ENCODE results near the gene TMEM151A. TPM values are rescaled to one million over a fixed set of nuclear protein-coding genes. Genes with fewer than 3 reads are reported as not detected.
"Not testable (repeated sequence)": the region's sequence is repeated elsewhere in the genome, so short reads cannot be mapped to it uniquely, and the experiment has no call there.

The TMEM151A gene
- polyA plus RNA-seq, 3 donors from 2014 or later: not detected

DNA sequence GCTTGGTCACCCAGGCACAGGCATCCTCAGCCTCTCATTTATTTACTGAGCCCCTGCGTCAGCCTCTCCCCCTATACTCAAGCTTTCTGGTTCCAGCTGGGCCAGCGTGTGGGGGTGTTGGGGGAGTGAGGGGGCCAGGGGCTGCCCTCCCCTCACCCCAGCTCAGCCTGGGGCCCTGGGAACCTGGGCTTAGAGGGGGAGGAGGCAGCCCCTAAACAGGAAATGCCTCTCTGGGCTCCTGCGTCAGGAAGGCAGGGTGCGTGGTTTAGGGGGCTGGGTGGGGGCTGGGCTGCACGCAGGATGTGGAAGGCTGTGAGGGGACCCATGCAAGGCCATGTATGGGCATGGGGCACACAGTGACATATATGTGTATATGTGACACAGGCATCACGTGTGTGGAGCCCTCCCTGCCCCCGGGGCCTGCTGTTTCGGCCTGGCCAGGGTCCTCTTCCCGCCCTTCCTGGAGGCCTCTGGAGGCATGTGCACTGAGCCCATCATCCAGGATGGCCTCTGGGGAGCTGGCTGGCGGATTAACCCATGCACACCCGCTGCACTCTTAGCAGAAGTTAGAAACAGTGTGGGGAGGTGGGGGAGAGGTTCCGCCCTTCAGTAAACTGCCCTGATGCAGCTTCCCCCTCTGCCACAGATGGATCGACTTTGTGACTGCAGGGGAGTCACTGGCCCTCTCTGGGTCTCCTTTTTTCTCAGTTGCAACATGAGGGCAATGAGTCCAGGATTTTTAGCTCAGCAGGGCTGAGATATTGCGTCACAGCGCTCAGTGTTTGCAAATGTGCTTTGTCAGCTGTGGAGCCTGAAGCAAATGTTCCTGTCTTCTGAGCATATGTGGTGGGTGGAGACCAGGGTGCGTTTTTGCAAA lies 26.3 kb downstream of the TMEM151A start:
- no peaks in the 10 kb centered on the region for H3K36me3 Mint-ChIP-seq
- peak; percentile 57 to 65 (median 60) for DNase-seq
- H3K4me1 Mint-ChIP-seq: peaks cover 5 to 27% of the 10 kb centered on the region in 2 donors
- H3K9me3 Mint-ChIP-seq: peaks cover 0 to 5% (median 2%) of the 10 kb centered on the region in 6 donors
- peak overlapping the region in 2 of 5 donors; percentile 29 to 58 for H3K4me3 Mint-ChIP-seq
- peak overlapping the region in 5 of 6 donors; percentile 56 to 91 (median 62) for H3K27ac Mint-ChIP-seq
- H3K27me3 Mint-ChIP-seq (ENCODE audit: low read depth in 3 of 3): peaks cover 7 to 20% (median 12%) of the 10 kb centered on the region in 3 donors

GRCh38 chr11:66318600-66318970 lies 26.9 kb downstream of the TMEM151A start:
- no peaks in the 10 kb centered on the region for H3K36me3 Mint-ChIP-seq
- no peak for DNase-seq
- peak overlapping the region in 1 of 5 donors; percentile 46 for H3K4me3 Mint-ChIP-seq
- H3K4me1 Mint-ChIP-seq: peaks cover 5 to 27% of the 10 kb centered on the region in 2 donors
- peak overlapping the region in 5 of 6 donors; percentile 7 to 84 (median 56) for H3K27ac Mint-ChIP-seq
- H3K27me3 Mint-ChIP-seq (ENCODE audit: low read depth in 3 of 3): peaks cover 7 to 20% (median 12%) of the 10 kb centered on the region in 3 donors
- peaks cover 0 to 5% (median 2%) of the 10 kb centered on the region in 6 donors for H3K9me3 Mint-ChIP-seq

GRCh38 chr11:66320289-66320688 lies 28.6 kb downstream of the TMEM151A start:
- Mint-ChIP-seq H3K4me1 (peaks cover 5 to 22% of the 10 kb centered on the region in 2 donors), H3K27ac (peak overlapping the region in 3 of 6 donors; percentile 32 to 53 (median 42)), H3K4me3 (peak overlapping the region in 1 of 5 donors; percentile 2), H3K27me3 (ENCODE audit: low read depth in 3 of 3) (peaks cover 10 to 14% (median 12%) of the 10 kb centered on the region in 3 donors)
- not testable (repeated sequence) for H3K36me3 Mint-ChIP-seq, DNase-seq, H3K9me3 Mint-ChIP-seq

- not testable (repeated sequence) for H3K9me3 Mint-ChIP-seq, DNase-seq, H3K27ac Mint-ChIP-seq, H3K4me3 Mint-ChIP-seq, H3K36me3 Mint-ChIP-seq
- H3K27me3 Mint-ChIP-seq (ENCODE audit: low read depth in 3 of 3): peaks cover 8 to 12% (median 11%) of the 10 kb centered on the region in 3 donors
- peaks cover 5 to 21% of the 10 kb centered on the region in 2 donors for H3K4me1 Mint-ChIP-seq
Measured at GRCh38 chr11:66320748-66321147, 29.1 kb downstream of the TMEM151A start.

- Mint-ChIP-seq H3K36me3 (no peaks in the 10 kb centered on the region), H3K4me1 (peaks cover 5 to 27% of the 10 kb centered on the region in 2 donors), H3K4me3 (no peak overlapping the region), H3K27ac (peak overlapping the region in 1 of 6 donors; percentile 30), H3K27me3 (ENCODE audit: low read depth in 3 of 3) (peaks cover 8 to 9% (median 9%) of the 10 kb centered on the region in 3 donors), H3K9me3 (peaks cover 0 to 5% (median 2%) of the 10 kb centered on the region in 6 donors)
- DNase-seq: no peak
Measured at GRCh38 chr11:66321606-66322005, 29.9 kb downstream of the TMEM151A start.

DNA sequence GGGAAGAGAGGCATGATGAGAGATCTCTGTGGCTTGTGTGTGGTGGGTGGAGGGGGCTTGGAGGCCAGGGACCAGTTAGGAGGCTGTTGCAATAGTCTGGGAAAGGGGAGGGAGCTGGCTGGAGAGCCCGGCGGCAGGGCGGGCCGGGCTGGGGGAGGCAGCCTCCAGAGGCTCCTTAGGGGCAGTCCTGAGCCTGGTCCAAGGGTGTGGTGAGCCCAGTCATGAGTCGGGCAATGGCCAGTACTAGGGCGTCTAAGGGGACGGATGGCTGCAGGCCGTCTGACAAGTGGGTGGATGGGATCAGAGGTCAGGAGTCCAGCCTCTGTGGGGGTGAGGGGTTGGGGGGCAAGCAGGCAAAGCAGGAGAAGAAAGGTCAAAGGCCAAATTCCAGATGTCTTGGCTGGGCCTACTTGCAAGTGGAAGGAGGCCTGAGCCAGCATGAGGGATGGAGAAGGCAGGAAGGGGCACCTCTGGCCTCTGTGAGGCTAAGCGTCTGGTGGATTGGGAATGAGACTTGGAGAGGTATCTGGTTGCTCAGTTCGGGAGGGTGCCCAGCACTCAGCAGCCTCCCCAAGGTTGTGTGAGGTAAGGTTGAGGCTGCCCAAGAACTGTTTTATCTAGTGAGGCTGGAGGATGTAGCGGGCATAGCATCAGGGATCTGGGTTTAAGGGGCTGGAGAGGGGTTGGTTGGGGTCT lies 31.2 kb downstream of the TMEM151A start:
- H3K9me3 Mint-ChIP-seq: peaks cover 0 to 5% (median 2%) of the 10 kb centered on the region in 6 donors

DNA sequence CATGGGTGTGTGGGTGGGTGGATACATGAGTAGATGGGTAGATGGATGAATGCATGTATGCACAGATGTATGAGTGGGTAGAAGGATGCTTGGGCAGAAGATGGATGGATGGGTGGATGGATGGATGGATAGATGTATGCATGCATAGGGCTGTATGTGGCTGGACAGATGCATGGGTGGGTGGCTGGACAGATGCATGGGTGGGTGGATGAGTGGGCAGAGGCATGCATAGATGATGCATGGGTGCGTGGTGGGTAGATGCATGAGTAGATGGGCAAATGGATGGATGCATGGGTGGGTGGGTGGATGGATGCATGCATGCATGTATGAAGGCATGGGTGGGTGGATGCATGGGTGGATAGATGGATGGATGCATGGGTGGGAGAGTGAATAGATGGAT lies 32.0 kb downstream of the TMEM151A start:
- no peak for DNase-seq
- Mint-ChIP-seq H3K4me1 (peaks cover 17 to 29% of the 10 kb centered on the region in 2 donors), H3K4me3 (no peak overlapping the region), H3K9me3 (peaks cover 0 to 5% (median 2%) of the 10 kb centered on the region in 6 donors), H3K27me3 (ENCODE audit: low read depth in 3 of 3) (peaks cover 1 to 18% (median 12%) of the 10 kb centered on the region in 3 donors), H3K27ac (no peak overlapping the region), H3K36me3 (no peaks in the 10 kb centered on the region)

More for the DNA sequence above, 31.2 kb downstream of the TMEM151A start:
- H3K4me3 Mint-ChIP-seq: no peak overlapping the region
- peaks cover 5 to 10% (median 10%) of the 10 kb centered on the region in 3 donors for H3K27me3 Mint-ChIP-seq (ENCODE audit: low read depth in 3 of 3)
- DNase-seq: no peak
- peak overlapping the region in 1 of 6 donors; percentile 30 for H3K27ac Mint-ChIP-seq
- H3K4me1 Mint-ChIP-seq: peaks cover 9 to 29% of the 10 kb centered on the region in 2 donors
- no peaks in the 10 kb centered on the region for H3K36me3 Mint-ChIP-seq

DNA sequence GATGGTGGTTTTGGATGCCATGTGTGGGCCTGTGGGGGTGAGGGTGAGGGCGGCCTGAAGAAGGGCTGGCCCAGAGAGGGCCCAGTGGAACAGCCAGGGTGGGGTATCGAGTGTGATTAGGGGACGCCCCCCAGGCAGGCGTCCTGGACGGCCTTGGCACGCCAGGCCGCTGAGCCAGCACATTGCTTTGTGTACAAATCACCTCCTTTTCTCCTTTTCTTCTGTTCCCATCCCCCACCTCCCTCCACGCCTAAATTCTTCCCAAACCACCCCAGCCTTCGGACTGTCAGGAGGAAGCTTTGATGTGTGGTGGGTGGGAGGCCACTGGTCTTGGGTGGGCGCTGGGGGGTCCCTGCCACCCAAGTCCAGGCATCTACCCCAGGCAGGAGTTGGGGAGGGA lies 33.0 kb downstream of the TMEM151A start:
- no peak for DNase-seq
- Mint-ChIP-seq H3K27me3 (ENCODE audit: low read depth in 3 of 3) (peaks cover 0 to 17% (median 6%) of the 10 kb centered on the region in 3 donors), H3K4me3 (no peak overlapping the region), H3K9me3 (peaks cover 0 to 5% (median 2%) of the 10 kb centered on the region in 6 donors), H3K27ac (peak overlapping the region in 3 of 6 donors; percentile 12 to 21 (median 19)), H3K36me3 (no peaks in the 10 kb centered on the region), H3K4me1 (peaks cover 22 to 34% of the 10 kb centered on the region in 2 donors)

DNA sequence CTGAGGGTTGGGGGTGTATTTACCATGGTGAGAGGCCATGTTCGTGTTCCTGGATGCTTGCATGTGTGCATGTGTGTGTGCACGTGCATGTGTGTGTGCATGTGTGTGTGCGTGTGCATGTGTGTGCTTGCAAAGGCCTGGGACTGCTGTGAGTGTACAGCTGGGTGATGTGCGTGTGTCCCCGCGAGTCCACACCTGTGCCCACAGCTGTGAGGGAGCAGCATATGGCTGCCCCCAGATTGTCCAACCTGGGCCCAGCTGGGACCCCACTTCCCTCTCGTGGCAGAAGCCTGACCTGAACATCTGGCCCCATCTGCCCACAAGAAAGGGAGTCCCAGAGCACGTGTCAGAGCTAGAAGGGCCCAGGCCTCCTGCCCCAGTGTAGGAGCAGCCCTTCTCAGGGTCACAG lies 33.6 kb downstream of the TMEM151A start:
- Mint-ChIP-seq H3K36me3 (no peaks in the 10 kb centered on the region), H3K4me1 (peaks cover 22 to 36% of the 10 kb centered on the region in 2 donors), H3K27me3 (ENCODE audit: low read depth in 3 of 3) (peaks cover 0 to 18% (median 6%) of the 10 kb centered on the region in 3 donors), H3K9me3 (peaks cover 0 to 2% (median under 1%) of the 10 kb centered on the region in 6 donors), H3K4me3 (no peak overlapping the region), H3K27ac (peak overlapping the region in 2 of 6 donors; percentile 62 to 69)
- DNase-seq: no peak

DNA sequence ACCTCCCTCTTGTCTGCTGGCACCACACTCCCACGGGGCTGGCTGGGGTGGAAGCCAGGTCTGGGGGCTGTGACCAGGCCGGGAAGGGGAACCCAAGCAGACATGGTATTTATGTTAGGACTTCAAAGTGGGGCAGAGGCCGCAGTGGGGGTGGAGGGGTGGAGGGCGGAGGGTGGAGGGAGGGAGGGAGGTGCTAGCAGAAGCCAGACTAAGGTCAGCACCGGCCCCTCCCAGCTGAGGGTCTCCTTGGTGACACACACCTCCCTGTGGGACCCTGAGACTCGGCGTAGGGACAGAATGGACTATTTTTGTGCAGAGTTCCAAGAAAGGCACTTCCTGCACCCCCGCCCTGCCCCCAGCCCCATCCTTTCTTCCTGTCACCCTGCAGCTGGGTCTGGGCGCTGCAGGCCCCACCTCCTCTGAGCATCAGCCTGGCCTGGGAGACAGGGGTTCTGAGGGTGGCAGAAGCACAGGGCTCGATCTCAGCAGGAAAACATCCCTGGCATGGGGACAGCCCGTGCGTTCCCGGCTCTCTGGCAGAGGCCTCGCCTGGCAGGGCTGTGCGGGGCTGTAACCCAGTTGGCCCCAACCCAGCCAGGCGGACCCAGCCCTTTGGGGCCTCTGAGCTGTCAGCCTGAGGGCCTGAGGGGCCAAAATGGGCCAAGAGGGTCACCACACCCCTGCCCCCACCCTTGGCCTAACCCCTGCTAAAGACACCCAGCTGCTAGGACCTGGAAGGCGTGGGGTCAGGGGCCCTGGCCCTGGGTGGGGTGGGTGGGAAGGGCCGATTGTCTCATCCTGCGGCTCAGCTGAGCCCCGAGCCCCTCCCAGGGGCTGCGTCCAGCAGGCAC lies 34.8 kb downstream of the TMEM151A start:
- peaks cover 22 to 39% of the 10 kb centered on the region in 2 donors for H3K4me1 Mint-ChIP-seq
- H3K27me3 Mint-ChIP-seq (ENCODE audit: low read depth in 3 of 3): peaks cover 0 to 18% (median 6%) of the 10 kb centered on the region in 3 donors
- H3K36me3 Mint-ChIP-seq: no peaks in the 10 kb centered on the region
- H3K9me3 Mint-ChIP-seq: no peaks in the 10 kb centered on the region
- no peak overlapping the region for H3K4me3 Mint-ChIP-seq
- peak overlapping the region in 3 of 6 donors; percentile 5 to 69 (median 34) for H3K27ac Mint-ChIP-seq
- DNase-seq: no peak

DNA sequence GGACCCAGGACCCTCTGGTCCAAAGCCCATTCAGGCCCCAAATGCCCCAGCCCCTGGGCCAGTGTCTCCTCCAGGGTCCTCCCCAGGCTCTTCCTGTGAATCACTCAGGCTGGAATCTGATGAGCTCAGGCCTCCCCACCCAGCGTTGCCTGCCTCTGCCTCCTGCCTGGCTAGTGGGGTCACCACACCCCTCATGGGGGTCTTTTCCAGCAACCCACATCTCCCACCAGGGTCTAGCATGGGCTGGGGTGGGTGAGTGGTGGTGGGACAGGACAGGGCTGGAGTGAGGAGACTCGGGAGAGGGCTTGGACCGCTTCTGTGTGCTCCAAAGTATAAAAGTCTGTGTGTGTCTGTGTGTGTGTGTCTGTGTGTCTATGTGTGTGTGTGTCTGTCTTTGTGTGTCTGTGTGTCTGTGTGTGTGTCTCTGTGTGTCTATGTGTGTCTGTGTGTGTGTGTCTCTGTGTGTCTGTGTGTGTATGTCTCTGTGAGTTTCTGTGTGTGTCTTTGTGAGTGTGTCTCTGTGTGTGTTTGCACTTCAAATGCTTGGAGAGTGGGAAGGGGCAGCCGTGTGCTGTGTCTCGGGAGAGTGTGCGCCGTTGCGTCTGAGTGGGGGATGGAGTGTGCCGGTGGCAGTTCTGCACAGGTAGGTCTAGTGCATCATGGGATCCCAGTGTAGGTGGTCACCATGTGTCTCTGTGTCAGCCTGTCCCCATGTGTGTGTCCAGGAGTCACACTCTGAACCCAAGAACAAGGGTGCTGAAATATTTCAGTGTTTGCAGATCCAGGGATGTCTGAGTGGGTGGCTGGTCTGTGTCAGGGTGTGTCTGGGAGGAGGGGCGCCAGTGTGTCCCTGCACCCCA lies 35.7 kb downstream of the TMEM151A start:
- Mint-ChIP-seq H3K4me3 (peak overlapping the region; percentile 18 to 62 (median 58)), H3K36me3 (no peaks in the 10 kb centered on the region), H3K9me3 (no peaks in the 10 kb centered on the region), H3K27me3 (ENCODE audit: low read depth in 3 of 3) (peaks cover 0 to 21% (median 6%) of the 10 kb centered on the region in 3 donors), H3K27ac (peak overlapping the region; percentile 67 to 96 (median 83)), H3K4me1 (peaks cover 22 to 39% of the 10 kb centered on the region in 2 donors)
- DNase-seq: no peak

- H3K4me1 Mint-ChIP-seq: peaks cover 22 to 39% of the 10 kb centered on the region in 2 donors
- peaks cover 0 to 24% (median 6%) of the 10 kb centered on the region in 3 donors for H3K27me3 Mint-ChIP-seq (ENCODE audit: low read depth in 3 of 3)
- H3K27ac Mint-ChIP-seq: peak overlapping the region; percentile 67 to 96 (median 83)
- H3K9me3 Mint-ChIP-seq: no peaks in the 10 kb centered on the region
- H3K4me3 Mint-ChIP-seq: peak overlapping the region; percentile 23 to 71 (median 58)
- peak; percentile 87 to 89 (median 88) for DNase-seq
- H3K36me3 Mint-ChIP-seq: no peaks in the 10 kb centered on the region
Measured at GRCh38 chr11:66328031-66328301, 36.3 kb downstream of the TMEM151A start.
